CD14-positive monocyte (primary cell): ENCODE results near the gene KAT6B. TPM values are rescaled to one million over a fixed set of nuclear protein-coding genes. Genes with fewer than 3 reads are reported as not detected.

Experiments
- DNase-seq, 3 donors: peaks; one replicate each; pipeline ENCODE4 v3.0.0-alpha.2; 2011 to 2022
- H2AFZ ChIP-seq: 2 replicates; pipeline ENCODE4 v1.6.0; 2012; ENCODE audit warnings: mild to moderate bottlenecking, low read depth, low read length, inconsistent platforms; ENCODE audit not compliant: insufficient read depth, poor library complexity, severe bottlenecking
- H3K27ac ChIP-seq, 2 donors: 1 replicate in 1 of 2; 2 replicates in 1 of 2; pipeline ENCODE4 v1.5.1; 2012 to 2013; ENCODE audit warnings: low read length in 2 of 2, control low read depth in 1 of 2, inconsistent platforms in 1 of 2, low read depth in 1 of 2, mild to moderate bottlenecking in 1 of 2
- H3K27me3 ChIP-seq, 2 donors: one replicate each; pipeline versions ENCODE4 v1.6.0 to v1.6.1; 2011 to 2013; ENCODE audit warnings: low read length in 2 of 2; ENCODE audit not compliant: control insufficient read depth in 2 of 2, insufficient read depth in 2 of 2
- H3K36me3 ChIP-seq, 2 donors: replicated peaks in 1 of 2; 1 replicate in 1 of 2; 2 replicates in 1 of 2; pipeline versions ENCODE4 v1.5.1 to v1.6.1; 2012 to 2013; ENCODE audit warnings: low read length in 2 of 2, control low read depth in 1 of 2, inconsistent platforms in 1 of 2, mild to moderate bottlenecking in 1 of 2; ENCODE audit not compliant: insufficient read depth in 2 of 2, control insufficient read depth in 1 of 2
- H3K4me1 ChIP-seq, 2 donors: 1 replicate in 1 of 2; 2 replicates in 1 of 2; pipeline versions ENCODE4 v1.5.1 to v1.6.1; 2012 to 2013; ENCODE audit warnings: low read length in 2 of 2, control low read depth in 1 of 2, inconsistent platforms in 1 of 2, mild to moderate bottlenecking in 1 of 2, moderate library complexity in 1 of 2; ENCODE audit not compliant: insufficient read depth in 2 of 2, control insufficient read depth in 1 of 2
- H3K4me2 ChIP-seq: replicated peaks from 2 replicates; pipeline ENCODE3; 2012; ENCODE audit warnings: low read length, moderate library complexity, mild to moderate bottlenecking; ENCODE audit not compliant: poor library complexity, severe bottlenecking; ENCODE audit errors: extremely low read depth
- H3K4me3 ChIP-seq, 3 experiments: fragments of 200-600 bp in 1 of 3; sonication (generic) in 1 of 3; replicated peaks in 1 of 3; 1 replicate in 2 of 3; 2 replicates in 1 of 3; pipeline ENCODE4 v1.5.1; 2011 to 2013; ENCODE audit warnings: low read length in 3 of 3, mild to moderate bottlenecking in 3 of 3, control low read depth in 2 of 3, low read depth in 2 of 3, inconsistent platforms in 1 of 3, moderate library complexity in 1 of 3
- H3K79me2 ChIP-seq: 2 replicates; pipeline ENCODE4 v1.6.0; 2012; ENCODE audit warnings: mild to moderate bottlenecking, control low read depth, inconsistent platforms, low read length, moderate library complexity; ENCODE audit not compliant: insufficient read depth
- H3K9ac ChIP-seq: 2 replicates; pipeline ENCODE4 v1.6.0; 2017; ENCODE audit warnings: low read length, mild to moderate bottlenecking; ENCODE audit not compliant: insufficient read depth, poor library complexity, severe bottlenecking
- H3K9me3 ChIP-seq, 2 donors: replicated peaks in 1 of 2; 1 replicate in 1 of 2; 2 replicates in 1 of 2; pipeline versions ENCODE4 v1.5.1 to v1.6.1; 2012 to 2013; ENCODE audit warnings: low read length in 2 of 2, control low read depth in 1 of 2; ENCODE audit not compliant: control insufficient read depth in 1 of 2, insufficient read depth in 1 of 2
- H4K20me1 ChIP-seq: 2 replicates; pipeline ENCODE4 v1.6.0; 2012; ENCODE audit warnings: mild to moderate bottlenecking, low read length, control low read depth, moderate library complexity; ENCODE audit not compliant: insufficient read depth
- H3K27ac Mint-ChIP-seq, 7 donors: one replicate each; pipeline ENCODE4 v1.8.0; 2020; ENCODE audit warnings: mild to moderate bottlenecking in 7 of 7, mixed read lengths in 7 of 7, moderate library complexity in 6 of 7, inconsistent platforms in 2 of 7
- H3K27me3 Mint-ChIP-seq, 3 donors: one replicate each; pipeline ENCODE4 v1.8.0; 2021 to 2022; ENCODE audit warnings: low read depth in 3 of 3, mild to moderate bottlenecking in 3 of 3, mixed read lengths in 3 of 3, moderate library complexity in 3 of 3, inconsistent platforms in 1 of 3
- H3K36me3 Mint-ChIP-seq, 2 donors: one replicate each; pipeline ENCODE4 v1.8.0; 2020; ENCODE audit warnings: mixed read lengths in 2 of 2, inconsistent platforms in 1 of 2, mild to moderate bottlenecking in 1 of 2
- H3K4me1 Mint-ChIP-seq: one replicate; pipeline ENCODE4 v1.8.0; 2020; ENCODE audit warnings: mild to moderate bottlenecking, mixed read lengths
- H3K4me3 Mint-ChIP-seq, 2 donors: one replicate each; pipeline ENCODE4 v1.8.0; 2020; ENCODE audit warnings: mild to moderate bottlenecking in 2 of 2, mixed read lengths in 2 of 2, moderate library complexity in 1 of 2
- H3K9me3 Mint-ChIP-seq, 7 donors: one replicate each; pipeline ENCODE4 v1.8.0; 2020 to 2022; ENCODE audit warnings: mixed read lengths in 7 of 7, mild to moderate bottlenecking in 6 of 7, moderate library complexity in 6 of 7, inconsistent platforms in 2 of 7
- WGBS: methylation state at CpG from one replicate; pipeline ENCODE4 v1.1.5; 2013; ENCODE audit warnings: missing lambda C conversion rate; ENCODE audit not compliant: insufficient coverage; 5-methylcytosine and 5-hydroxymethylcytosine counted together
- intact Hi-C, 2 donors: fragments of 100-400 bp; cut with micrococcal nuclease; formaldehyde crosslinking; loops; one replicate each; pipeline versions ENCODE4 v1.15.0 to v1.15.1; 2023
- polyA plus RNA-seq, 3 donors: library from polyadenylated mRNA; depleted of rRNA in 1 of 3; unstranded in 2 of 3; stranded (reverse) in 1 of 3; fragments of 300-500 nt in 2 of 3; fragments of >200 nt in 1 of 3; fragmentation: Illumina TruSeq in 2 of 3; gene quantifications; 1 replicate in 2 of 3; 2 replicates in 1 of 3; pipeline ENCODE4 v1.2.3, GENCODE V29; 2012 to 2021
- TF ChIP-seq, protein P1 (sequence below): fragments of 200-600 bp; IDR thresholded peaks from one replicate; pipeline ENCODE4 v1.8.0; 2022; ENCODE audit warnings: antibody characterized with exemption, mild to moderate bottlenecking

The KAT6B gene
- polyA plus RNA-seq, 3 donors = 3.3 to 6.4 (median 6.2) TPM

DNA sequence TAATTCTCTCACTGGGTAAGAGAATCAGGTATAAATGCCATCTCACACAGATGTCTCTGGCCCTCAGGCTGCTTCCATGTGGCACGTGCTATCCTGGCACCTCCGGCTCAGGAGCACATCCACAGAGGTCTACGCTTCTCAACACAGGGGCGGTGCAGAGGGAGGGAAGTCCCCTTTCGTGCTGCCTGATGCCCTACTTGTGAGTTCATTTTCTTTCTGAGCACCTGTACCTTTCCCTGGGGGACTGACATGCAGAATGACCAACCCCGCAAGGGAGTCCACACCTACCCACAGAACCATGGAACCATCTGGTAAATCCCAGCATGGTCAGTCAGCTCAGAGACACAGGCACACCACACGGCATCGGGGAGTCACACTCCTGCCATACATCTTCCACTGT is 186.1 kb downstream of the KAT6B start:
- intact Hi-C loops = no loop called here

DNA sequence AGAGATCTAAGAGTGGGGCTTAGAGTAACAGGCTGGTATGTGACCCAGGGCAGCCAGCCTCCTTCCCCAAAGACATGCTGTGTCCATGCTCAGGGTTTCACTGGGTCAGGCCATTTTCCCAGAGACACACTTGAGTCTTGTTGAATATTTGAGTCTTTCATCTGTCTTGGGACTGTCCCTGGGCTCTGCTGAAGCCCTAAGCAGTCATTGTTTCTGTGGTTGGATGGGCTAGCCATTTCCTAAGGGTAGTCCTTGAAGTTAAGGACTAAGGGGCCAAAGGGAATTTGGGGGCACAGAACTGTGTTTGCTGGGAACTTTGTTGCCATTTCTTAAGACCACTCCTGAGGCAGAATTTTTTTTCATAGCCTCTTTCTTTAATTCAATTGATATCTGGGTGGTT is 186.6 kb downstream of the KAT6B start:
- Histone ChIP-seq H3K27ac (no peak overlapping the region), H3K36me3 (peaks cover 3 to 10% of the 10 kb centered on the region in 2 donors), H3K79me2 (no peaks in the 10 kb centered on the region), H3K4me1 (no peaks in the 10 kb centered on the region), H3K27me3 (no peaks in the 10 kb centered on the region), H3K9me3 (no peaks in the 10 kb centered on the region), H3K9ac (no peak overlapping the region), H3K4me3 (no peak overlapping the region), H4K20me1 (no peaks in the 10 kb centered on the region), H3K4me2 (no peak overlapping the region), H2AFZ (no peak overlapping the region)
- H3K4me3 Mint-ChIP-seq = no peak overlapping the region
- H3K4me1 Mint-ChIP-seq = peaks cover 29% of the 10 kb centered on the region
- intact Hi-C loops = no loop called here
- TF ChIP-seq, protein P1, sequence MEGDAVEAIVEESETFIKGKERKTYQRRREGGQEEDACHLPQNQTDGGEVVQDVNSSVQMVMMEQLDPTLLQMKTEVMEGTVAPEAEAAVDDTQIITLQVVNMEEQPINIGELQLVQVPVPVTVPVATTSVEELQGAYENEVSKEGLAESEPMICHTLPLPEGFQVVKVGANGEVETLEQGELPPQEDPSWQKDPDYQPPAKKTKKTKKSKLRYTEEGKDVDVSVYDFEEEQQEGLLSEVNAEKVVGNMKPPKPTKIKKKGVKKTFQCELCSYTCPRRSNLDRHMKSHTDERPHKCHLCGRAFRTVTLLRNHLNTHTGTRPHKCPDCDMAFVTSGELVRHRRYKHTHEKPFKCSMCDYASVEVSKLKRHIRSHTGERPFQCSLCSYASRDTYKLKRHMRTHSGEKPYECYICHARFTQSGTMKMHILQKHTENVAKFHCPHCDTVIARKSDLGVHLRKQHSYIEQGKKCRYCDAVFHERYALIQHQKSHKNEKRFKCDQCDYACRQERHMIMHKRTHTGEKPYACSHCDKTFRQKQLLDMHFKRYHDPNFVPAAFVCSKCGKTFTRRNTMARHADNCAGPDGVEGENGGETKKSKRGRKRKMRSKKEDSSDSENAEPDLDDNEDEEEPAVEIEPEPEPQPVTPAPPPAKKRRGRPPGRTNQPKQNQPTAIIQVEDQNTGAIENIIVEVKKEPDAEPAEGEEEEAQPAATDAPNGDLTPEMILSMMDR = no peak
- H3K36me3 Mint-ChIP-seq = peaks cover 16 to 19% of the 10 kb centered on the region in 2 donors
- H3K27ac Mint-ChIP-seq = peak overlapping the region in 1 of 7 donors; percentile 60
- H3K9me3 Mint-ChIP-seq = no peaks in the 10 kb centered on the region
- no peak for DNase-seq
- no peaks in the 10 kb centered on the region for H3K27me3 Mint-ChIP-seq

More for the DNA sequence above, 186.1 kb downstream of the KAT6B start:
- H3K9ac ChIP-seq = no peak overlapping the region
- no peaks in the 10 kb centered on the region for H3K27me3 ChIP-seq
- H3K4me2 ChIP-seq = no peak overlapping the region
- Mint-ChIP-seq H3K4me1 (peaks cover 34% of the 10 kb centered on the region), H3K27ac (peak overlapping the region in 1 of 7 donors; percentile 60), H3K9me3 (no peaks in the 10 kb centered on the region), H3K36me3 (peaks cover 13 to 17% of the 10 kb centered on the region in 2 donors), H3K27me3 (no peaks in the 10 kb centered on the region), H3K4me3 (no peak overlapping the region)
- H3K4me1 ChIP-seq = no peaks in the 10 kb centered on the region
- TF ChIP-seq, protein P1 = no peak
- no peaks in the 10 kb centered on the region for H4K20me1 ChIP-seq
- H3K27ac ChIP-seq = no peak overlapping the region
- no peak overlapping the region for H3K4me3 ChIP-seq
- no peak for DNase-seq
- H3K79me2 ChIP-seq = no peaks in the 10 kb centered on the region
- no peaks in the 10 kb centered on the region for H3K9me3 ChIP-seq
- peaks cover 3 to 7% of the 10 kb centered on the region in 2 donors for H3K36me3 ChIP-seq
- H2AFZ ChIP-seq = no peak overlapping the region
- 96% methylated on average over 4 of the region's 8 CpGs for WGBS
